Measurements from ENCODE around the gene MLANA. TPM values are rescaled to one million over a fixed set of nuclear protein-coding genes. Genes with fewer than 3 reads are reported as not detected.

MLANA gene
- polyA plus RNA-seq, 1 donor from 2014 or later = not detected

- Histone ChIP-seq H3F3A (ENCODE audit: insufficient read depth, low read length, poor library complexity, severe bottlenecking) (no peaks in the 10 kb centered on the region), H2AFZ (ENCODE audit: low read depth, low read length) (no peak overlapping the region), H4K20me1 (ENCODE audit: insufficient read depth) (no peaks in the 10 kb centered on the region), H3K9ac (ENCODE audit: low read length) (no peak overlapping the region), H3K9me3 (ENCODE audit: low read length) (no peaks in the 10 kb centered on the region), H3K9me2 (ENCODE audit: insufficient read depth, low read length) (no peaks in the 10 kb centered on the region), H3K27ac (ENCODE audit: low read length) (no peak overlapping the region), H3K79me2 (replicated peaks; ENCODE audit: insufficient read depth, low read length) (no peaks in the 10 kb centered on the region), H3K36me3 (ENCODE audit: insufficient read depth, low read length) (no peaks in the 10 kb centered on the region), H3K4me3 (ENCODE audit: low read length) (no peak overlapping the region), H3K27me3 (ENCODE audit: insufficient read depth, low read depth, low read length) (no peaks in the 10 kb centered on the region), H3K4me2 (ENCODE audit: low read length) (no peak overlapping the region)
- no peak for TF ChIP-seq EP300 (conservative IDR thresholded peaks at IDR 0.05; ENCODE audit: poor library complexity, severe bottlenecking)
- TF ChIP-seq, protein P1, sequence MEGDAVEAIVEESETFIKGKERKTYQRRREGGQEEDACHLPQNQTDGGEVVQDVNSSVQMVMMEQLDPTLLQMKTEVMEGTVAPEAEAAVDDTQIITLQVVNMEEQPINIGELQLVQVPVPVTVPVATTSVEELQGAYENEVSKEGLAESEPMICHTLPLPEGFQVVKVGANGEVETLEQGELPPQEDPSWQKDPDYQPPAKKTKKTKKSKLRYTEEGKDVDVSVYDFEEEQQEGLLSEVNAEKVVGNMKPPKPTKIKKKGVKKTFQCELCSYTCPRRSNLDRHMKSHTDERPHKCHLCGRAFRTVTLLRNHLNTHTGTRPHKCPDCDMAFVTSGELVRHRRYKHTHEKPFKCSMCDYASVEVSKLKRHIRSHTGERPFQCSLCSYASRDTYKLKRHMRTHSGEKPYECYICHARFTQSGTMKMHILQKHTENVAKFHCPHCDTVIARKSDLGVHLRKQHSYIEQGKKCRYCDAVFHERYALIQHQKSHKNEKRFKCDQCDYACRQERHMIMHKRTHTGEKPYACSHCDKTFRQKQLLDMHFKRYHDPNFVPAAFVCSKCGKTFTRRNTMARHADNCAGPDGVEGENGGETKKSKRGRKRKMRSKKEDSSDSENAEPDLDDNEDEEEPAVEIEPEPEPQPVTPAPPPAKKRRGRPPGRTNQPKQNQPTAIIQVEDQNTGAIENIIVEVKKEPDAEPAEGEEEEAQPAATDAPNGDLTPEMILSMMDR (IDR thresholded peaks at IDR 0.05; ENCODE audit: poor library complexity, severe bottlenecking) = no peak
- no peak for TF ChIP-seq SMC3 (conservative IDR thresholded peaks at IDR 0.05; ENCODE audit: poor library complexity)
- TF ChIP-seq RAD21 (conservative IDR thresholded peaks at IDR 0.05) = no peak
- no peak for TF ChIP-seq REST (IDR thresholded peaks at IDR 0.05; ENCODE audit: borderline replicate concordance)
Observed at GRCh38 chr9:5846501-5846921, 44.2 kb upstream of the MLANA start.

DNA sequence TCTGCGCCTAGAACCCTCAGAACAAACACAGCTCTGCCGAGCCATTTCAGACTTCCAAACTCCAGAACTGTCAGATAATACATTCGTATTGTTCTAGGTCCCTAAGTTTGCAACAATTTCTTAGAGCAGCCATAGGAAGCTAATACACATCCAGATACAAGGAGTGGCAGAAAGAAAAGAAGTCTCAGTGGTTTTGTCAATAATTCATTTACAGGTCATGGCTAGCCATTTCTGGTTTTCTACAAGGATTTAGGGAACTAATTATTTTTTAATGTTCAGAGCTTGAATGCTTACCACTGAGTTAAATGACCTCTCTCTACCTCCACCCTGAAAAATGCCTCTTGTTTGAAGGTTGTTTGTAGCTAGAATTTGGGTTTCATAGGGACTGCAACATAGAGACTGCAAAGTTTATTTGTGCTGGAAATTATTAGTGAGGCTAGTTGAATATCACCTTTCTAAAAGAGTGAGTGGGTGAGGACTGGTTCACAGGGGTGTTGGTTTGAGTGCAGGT is 42.3 kb upstream of the MLANA start:
- no peak overlapping the region for H3K9ac ChIP-seq (ENCODE audit: low read length)
- H3K27ac ChIP-seq (ENCODE audit: low read length) = no peak overlapping the region
- TF ChIP-seq RAD21 (conservative IDR thresholded peaks at IDR 0.05) = no peak
- no peak for TF ChIP-seq MXI1 (conservative IDR thresholded peaks at IDR 0.05; ENCODE audit: poor library complexity, severe bottlenecking)
- no peak for TF ChIP-seq EZH2 (IDR thresholded peaks at IDR 0.05; ENCODE audit: borderline replicate concordance, insufficient read depth, low read length, poor library complexity, severe bottlenecking)
- TF ChIP-seq TAF1 (IDR thresholded peaks at IDR 0.05; ENCODE audit: low read depth) = no peak
- no peak for TF ChIP-seq SMC3 (conservative IDR thresholded peaks at IDR 0.05; ENCODE audit: poor library complexity)
- no peaks in the 10 kb centered on the region for H4K20me1 ChIP-seq (ENCODE audit: insufficient read depth)
- no peak overlapping the region for H3K4me2 ChIP-seq (ENCODE audit: low read length)
- H3K9me2 ChIP-seq (ENCODE audit: insufficient read depth, low read length) = no peaks in the 10 kb centered on the region
- H3K9me3 ChIP-seq (ENCODE audit: low read length) = no peaks in the 10 kb centered on the region
- no peaks in the 10 kb centered on the region for H3K27me3 ChIP-seq (ENCODE audit: insufficient read depth, low read depth, low read length)
- H3K36me3 ChIP-seq (ENCODE audit: insufficient read depth, low read length) = no peaks in the 10 kb centered on the region
- no peaks in the 10 kb centered on the region for H3K79me2 ChIP-seq (replicated peaks; ENCODE audit: insufficient read depth, low read length)
- no peaks in the 10 kb centered on the region for H3F3A ChIP-seq (ENCODE audit: insufficient read depth, low read length, poor library complexity, severe bottlenecking)
- no peak overlapping the region for H2AFZ ChIP-seq (ENCODE audit: low read depth, low read length)
- H3K4me3 ChIP-seq (ENCODE audit: low read length) = no peak overlapping the region

- Histone ChIP-seq H3K9ac (ENCODE audit: low read length) (no peak overlapping the region), H3K79me2 (replicated peaks; ENCODE audit: insufficient read depth, low read length) (no peaks in the 10 kb centered on the region), H3K27ac (ENCODE audit: low read length) (no peak overlapping the region), H3F3A (ENCODE audit: insufficient read depth, low read length, poor library complexity, severe bottlenecking) (no peaks in the 10 kb centered on the region), H4K20me1 (ENCODE audit: insufficient read depth) (no peaks in the 10 kb centered on the region), H3K4me3 (ENCODE audit: low read length) (no peak overlapping the region), H2AFZ (ENCODE audit: low read depth, low read length) (no peak overlapping the region), H3K4me2 (ENCODE audit: low read length) (no peak overlapping the region), H3K27me3 (ENCODE audit: insufficient read depth, low read depth, low read length) (no peaks in the 10 kb centered on the region), H3K9me3 (ENCODE audit: low read length) (no peaks in the 10 kb centered on the region), H3K36me3 (ENCODE audit: insufficient read depth, low read length) (no peaks in the 10 kb centered on the region), H3K9me2 (ENCODE audit: insufficient read depth, low read length) (no peaks in the 10 kb centered on the region)
- no peak for TF ChIP-seq POLR2AphosphoS5 (IDR thresholded peaks at IDR 0.05)
- TF ChIP-seq SMC3 (conservative IDR thresholded peaks at IDR 0.05; ENCODE audit: poor library complexity) = no peak
- no peak for TF ChIP-seq REST (IDR thresholded peaks at IDR 0.05; ENCODE audit: borderline replicate concordance)
- TF ChIP-seq EP300 (conservative IDR thresholded peaks at IDR 0.05; ENCODE audit: poor library complexity, severe bottlenecking) = no peak
- no peak for TF ChIP-seq TAF1 (IDR thresholded peaks at IDR 0.05; ENCODE audit: low read depth)
Observed at GRCh38 chr9:5850724-5851122, 40.0 kb upstream of the MLANA start.
